ENCODE measurements around the gene YIPF2.
"Not testable (repeated sequence)": the region's sequence is repeated elsewhere in the genome, so short reads cannot be mapped to it uniquely, and the experiment has no call there.

The YIPF2 gene

DNA sequence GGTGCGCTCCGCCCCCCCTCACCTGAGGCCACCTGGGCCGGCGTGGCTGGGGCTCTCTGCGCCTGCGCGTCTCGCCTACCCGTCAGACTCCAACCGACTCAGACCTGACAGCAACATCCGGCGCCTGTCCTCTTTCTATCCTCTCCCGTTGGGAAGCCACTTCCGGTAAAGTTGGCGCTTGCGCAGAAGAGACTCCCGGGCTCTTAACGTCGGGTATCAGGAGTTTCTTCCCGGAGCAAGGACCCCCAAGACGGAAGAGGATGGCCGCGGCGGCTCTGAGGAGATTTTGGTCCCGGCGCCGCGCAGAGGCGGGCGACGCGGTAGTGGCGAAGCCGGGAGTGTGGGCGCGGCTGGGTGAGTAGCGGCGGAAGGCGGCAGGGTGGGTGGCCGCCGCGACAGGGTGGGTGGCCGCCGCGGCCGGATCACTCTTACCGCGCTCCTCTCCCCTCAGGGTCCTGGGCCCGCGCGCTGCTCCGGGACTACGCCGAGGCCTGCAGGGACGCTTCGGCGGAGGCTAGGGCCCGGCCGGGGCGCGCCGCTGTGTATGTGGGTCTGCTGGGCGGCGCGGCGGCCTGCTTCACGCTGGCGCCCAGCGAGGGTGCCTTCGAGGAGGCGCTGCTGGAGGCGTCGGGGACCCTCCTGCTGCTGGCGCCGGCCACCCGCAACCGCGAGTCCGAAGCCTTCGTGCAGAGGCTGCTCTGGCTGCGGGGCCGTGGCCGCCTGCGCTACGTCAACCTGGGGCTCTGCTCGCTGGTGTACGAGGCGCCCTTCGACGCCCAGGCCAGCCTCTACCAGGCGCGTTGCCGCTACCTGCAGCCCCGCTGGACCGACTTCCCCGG, at the start of gene YIPF2, which contains the start of gene TIMM29:
YIPF2 (minus strand) TSS at position 77 of the 839 bp plus-strand sequence. CDS start 229 bp downstream, outside the sequence.
TIMM29 (plus strand) TSS at position 249 of the 839 bp plus-strand sequence; CDS start at position 261, 12 bp downstream.
- DNase-seq = peak; percentile 97

DNA sequence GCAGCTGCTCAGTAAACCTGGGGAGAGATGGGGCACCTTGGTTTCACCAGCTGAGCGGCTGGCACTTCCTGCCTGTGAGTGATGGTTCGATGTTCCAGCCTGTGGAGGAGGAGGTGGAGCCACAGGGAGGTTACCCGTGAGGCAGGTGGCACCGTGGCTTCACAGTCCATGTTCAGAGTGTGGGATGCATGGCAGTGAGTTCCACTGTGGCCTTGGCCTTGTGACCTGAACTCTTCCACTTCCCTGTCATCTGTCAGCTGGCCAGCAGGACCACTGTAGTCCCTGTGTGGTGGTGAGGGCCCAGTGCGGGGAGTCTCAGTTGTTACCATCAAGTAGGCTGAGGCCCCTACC, 49.3 kb upstream of the YIPF2 start:
- no peak for DNase-seq

DNA sequence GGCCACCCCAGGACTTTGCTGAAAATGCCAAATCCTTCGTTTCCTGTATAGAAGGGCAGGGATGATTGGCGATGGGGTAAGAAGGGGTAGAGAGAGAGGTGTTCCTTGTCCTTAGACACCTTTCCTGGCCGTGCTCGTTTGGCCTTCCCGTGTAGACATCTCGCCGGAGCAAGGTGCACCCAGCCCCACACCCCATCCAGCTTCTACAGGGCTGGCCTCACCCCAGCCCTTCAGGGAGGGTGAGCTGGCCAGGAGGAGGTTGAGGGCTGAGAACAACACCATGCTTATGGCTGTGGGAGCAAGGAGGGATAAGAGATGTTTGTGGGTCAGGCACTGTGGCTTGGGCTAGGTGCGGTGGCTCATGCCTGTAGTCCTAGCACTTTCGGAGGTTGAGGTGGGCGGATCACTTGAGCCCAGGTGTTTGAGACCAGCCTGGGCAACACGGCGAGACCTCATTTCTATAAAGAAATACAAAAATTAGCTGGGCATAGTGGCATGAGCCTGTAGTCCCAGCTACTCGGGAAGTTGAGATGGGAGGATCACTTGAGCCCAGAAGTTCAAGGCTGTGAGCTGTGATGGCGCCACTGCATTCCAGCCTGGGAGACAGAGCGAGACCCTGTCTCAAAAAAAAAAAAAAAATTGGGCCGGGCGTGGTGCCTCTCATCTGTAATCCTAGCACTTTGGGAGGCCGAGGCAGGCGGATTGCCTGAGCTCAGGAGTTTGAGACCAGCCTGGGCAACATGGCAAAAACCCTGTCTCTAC, 47.9 kb upstream of the YIPF2 start:
- no peak for DNase-seq

DNA sequence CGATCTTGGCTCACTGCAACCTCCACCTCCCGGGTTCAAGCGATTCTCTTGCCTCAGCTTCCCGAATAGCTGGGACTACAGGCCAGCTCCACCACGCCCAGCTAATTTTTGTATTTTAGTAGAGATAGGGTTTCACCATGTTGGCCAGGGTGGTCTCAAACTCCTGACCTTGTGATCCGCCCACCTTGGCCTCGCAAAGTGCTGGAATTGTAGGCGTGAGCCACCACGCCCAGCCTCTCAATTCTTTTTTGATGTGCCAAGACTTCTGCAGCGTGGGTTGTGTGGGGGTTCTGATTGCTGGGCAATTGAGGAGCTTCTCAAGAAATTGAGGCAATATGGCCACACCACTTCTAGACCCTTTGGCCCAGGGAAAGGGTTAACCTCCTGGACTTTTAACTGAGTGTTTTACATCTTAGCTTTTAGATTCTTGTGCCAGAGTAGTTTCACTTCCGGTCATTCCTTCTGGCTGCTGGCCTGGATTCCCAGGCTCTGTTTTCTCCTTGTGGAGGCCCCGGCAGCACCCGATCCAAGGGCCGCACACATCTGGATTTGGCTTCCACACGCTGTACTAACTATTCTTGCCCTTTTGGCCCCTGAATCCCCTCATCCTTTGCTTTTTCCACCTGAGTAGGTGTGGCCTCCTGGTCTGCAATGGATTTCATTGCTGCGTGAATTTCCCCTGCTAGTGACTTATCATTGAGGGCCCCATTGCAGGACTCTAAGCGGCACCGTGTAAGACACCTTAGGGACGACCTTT, 47.1 kb upstream of the YIPF2 start:
- peak; percentile 80 for DNase-seq

DNA sequence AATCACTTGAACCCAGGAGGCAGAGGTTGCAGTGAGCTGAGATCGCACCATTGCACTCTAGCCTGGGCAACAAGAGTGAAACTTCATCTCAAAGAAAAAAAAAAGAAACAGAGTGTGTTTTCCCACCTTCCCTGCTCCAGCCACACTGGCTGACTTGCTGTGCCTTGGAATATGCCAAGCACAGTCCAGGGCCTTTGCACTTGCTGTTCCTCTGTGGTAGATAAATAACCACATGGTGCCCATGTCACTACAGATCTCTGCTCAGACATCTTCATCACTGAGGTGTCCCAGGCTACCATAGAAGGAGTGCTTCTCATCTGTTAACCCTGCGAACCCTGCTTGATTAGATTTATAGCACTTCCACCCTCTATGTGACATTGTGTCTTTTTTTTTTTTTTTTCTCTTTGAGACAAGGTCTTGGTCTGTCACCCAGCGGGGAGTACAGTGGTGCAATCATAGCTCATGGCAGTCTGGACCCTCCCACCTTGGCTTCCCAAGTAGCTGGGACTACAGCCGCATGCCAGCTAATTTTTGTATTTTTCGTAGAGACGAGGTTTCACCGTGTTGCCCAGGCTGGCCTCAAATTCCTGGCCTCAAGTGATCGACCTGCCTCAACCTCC, 42.8 kb upstream of the YIPF2 start:
- DNase-seq = no peak

DNA sequence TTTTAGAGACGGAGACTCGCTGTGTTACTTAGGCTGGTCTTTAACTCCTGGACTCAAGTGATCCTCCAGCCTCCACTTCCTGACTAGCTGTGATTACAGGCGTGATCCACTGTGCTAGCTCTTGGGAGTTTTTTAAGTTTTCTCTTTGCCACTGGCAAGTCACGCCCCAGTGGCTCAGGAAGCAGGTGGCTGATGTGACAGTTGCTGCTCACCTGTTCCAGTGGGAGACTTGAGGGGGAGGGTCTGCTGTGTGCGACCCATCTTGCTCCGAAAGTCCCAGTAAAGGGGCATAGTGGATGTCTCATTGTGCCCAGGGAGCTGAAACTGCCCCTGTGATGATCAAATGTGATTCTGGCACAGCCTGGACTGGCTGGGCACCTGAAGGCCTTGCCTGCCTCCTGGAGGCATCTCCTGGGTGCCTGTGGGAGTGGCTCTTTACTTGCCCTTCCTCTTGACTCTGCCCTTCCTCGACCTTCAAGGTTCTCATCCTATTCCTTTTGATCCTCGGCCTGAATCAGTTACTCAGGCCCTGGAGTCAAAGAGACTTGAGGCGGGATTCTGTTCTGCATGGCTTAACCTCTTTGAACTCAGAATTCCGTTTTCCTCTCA, 40.2 kb upstream of the YIPF2 start:
- no peak for DNase-seq

DNA sequence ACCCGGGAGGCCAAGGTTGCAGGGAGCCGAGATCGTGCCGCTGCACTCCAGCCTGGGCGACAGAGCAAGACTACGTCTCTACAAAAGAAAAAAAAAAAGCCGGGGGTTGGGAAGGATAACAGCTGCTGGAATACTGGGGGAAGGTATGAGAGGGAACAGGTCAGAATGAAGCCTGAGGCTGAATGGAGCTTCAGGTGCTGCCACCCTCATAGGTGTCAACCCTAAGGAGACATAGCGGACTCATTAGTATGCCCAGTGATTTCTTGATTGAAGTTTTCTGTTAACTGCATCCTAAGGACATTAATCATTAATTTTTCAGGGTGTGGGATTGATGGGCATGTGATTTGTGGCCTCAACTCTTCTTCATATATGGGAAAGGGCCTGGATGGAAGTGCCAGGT, 38.4 kb upstream of the YIPF2 start:
- DNase-seq = no peak

DNA sequence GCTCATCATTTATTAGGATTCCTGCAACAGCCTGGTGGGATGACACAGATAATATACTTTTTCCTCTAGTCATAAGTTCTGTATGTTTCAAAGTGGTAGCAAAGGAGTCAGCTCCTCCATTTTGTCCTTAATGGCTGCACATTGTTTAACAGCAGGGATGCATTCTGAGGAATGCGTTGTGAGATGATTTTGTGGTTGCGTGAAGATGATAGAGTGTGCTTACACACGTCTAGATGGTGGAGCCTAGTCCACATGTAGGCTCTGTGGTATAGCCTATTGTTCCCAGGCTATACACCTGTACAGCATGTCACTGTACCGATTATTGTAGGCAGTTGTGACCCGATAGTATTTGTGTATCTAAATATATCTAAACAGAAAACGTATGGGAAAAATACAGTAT, 37.0 kb upstream of the YIPF2 start:
- DNase-seq = no peak

DNA sequence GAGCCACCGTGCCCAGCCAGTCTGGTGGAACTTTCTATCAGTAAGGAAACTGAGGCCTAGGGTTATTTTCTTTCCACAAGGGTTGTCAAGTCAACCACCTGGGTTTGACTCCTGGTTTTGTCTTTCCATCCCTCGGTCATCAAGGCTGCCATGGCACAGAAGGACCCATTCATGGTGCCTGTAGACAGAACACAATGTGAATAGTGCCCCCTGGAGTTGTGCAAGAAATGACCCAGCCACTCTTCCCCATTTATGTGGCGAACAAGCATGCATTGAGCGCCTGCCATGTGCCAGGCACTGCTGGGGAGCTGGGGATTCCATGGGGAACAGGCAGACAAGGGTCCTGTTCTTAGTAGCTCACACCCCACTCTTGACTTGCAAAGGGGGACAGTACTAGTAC, 36.5 kb upstream of the YIPF2 start:
- no peak for DNase-seq

DNA sequence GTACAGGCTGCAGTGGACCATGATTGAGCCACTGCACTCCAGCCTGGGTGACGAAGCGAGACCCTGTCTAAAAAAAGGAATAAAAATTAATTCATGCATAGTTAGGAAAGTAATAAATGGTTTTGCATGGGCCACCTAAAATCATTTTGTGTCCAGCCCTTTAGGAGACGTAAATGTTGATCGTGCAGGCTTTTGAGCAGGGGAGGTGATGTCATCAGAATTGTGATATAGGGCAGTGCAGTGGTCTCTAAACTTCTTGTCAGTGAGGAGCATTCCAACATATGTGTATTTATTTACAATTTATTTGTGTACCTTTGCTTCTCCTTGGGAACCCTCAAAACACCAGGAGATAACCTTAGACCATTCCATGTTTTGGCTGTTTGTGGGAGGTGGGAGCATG, 35.4 kb upstream of the YIPF2 start:
- DNase-seq = no peak

DNA sequence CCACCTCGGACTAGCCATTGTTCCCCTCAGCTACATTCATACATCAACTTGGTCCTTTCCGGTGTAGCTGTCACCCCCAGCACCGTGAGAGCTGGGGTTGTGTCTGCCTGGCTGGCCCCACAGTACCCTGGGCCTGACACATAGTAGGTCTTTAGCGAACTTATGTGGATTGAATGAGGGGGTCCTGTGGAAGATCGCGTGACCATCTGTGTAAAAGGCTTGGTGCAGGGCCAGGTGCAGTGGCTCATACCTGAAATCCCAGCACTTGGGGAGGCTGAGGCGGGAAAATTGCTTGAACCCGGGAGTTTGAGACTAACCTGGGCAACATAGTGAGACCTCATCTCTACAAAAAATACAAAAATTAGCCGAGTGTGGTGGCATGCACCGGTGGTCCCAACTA, 34.4 kb upstream of the YIPF2 start:
- DNase-seq = no peak

DNA sequence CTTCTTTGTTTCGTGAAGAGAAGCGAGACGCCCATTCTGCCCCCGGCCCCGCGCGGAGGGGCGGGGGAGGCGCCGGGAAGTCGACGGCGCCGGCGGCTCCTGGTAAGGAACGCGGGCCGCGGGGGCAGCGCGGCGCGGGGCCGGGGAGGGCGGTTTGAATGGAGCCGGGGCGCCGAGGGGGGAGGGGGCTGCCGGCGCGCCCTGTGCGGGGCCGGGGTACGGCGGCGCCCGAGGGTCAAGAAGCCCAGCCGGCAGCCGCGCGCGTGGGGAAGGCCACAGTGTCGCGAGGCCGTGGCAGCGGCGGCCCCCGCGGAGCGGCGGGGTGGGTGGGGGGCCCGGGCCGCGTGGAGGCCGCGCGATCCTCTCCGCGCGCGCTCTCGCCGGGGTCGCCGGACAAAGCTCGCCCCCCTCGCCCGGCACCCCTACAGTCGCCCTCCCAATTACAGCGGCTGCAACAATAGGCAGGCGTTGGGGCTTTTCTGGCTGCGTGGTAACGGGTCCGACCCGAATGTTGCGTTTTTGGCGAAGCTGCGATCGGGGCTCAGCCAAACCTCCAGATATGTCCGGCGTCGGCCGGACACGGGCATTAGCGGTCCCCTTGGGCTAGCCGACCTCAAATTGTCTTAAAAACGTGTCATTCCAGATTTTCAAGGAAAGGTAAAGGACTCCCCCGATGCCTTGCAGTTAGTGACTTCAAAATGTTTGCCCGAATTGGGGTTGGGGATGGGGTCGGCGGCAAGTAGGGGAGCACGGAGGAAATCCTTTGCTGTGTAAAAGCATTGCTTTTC, 32.8 kb upstream of the YIPF2 start:
- no peak for DNase-seq

DNA sequence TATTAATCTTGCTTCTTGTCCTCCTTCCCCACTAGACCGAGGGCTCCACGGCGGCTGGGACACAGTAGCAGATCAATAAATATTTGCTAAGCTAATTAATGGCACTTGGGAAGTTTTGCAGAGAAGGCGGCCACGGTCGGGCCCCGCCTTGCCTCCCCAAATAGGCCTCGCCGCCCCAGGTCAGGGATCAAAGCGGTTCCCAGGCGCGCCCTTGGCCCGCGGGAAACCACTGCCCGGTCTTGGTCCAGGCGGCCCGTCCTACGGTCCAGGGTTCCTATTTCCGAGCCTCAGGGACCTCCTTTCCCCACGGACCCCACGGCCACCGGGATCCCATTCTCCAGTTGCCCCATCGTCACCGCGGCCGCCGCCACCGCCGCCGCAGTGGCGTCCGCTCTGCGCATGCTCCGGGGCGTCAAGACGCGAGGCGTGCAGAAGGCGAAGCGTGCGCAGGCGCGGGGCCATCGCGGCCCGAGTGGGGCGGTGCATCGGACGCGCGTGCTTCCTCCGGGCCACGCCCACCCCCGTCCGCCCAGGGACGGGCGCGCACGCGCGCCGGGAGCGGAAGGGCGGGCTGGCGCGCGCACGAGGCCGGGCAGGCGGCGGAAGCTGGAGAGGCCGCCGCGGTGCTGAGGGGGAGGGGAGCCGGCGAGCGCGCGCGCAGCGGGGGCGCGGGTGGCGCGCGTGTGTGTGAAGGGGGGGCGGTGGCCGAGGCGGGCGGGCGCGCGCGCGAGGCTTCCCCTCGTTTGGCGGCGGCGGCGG, 32.1 kb upstream of the YIPF2 start, which contains the start of gene SMARCA4:
SMARCA4 (plus strand) TSS at position 717 of the 759 bp plus-strand sequence. CDS start 23,122 bp downstream, outside the sequence.
- peak; percentile 99 for DNase-seq

DNA sequence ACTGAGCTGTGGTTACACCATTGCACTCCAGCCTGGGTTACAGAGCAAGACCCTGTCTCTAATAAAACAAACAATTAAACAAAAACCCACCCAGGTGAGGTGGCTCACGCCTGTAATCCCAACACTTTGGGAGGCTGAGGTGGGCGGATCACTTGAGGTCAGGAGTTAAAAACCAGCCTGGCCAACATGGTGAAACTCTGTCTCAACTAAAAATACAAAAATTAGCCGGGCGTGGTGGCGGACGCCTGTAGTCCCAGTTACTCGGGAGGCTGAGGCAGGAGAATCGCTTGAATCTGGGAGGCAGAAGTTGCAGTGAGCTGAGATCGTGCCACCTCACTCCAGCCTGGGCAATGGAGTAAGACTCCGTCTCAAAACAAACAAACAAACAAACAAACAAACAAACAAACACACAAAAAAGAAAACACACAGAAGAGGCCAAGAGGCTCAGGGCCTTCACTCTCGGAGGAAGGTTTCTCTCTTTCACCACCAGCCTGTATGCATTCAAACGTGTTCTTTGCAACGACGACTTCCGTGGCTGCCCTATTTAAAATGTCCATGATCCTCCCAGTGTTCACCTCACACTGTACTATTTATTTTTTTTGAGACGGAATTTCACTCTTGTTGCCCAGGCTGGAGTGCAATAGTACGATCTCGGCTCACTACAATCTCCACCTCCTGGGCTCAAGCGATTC, 31.0 kb upstream of the YIPF2 start:
- DNase-seq = not testable (repeated sequence)

DNA sequence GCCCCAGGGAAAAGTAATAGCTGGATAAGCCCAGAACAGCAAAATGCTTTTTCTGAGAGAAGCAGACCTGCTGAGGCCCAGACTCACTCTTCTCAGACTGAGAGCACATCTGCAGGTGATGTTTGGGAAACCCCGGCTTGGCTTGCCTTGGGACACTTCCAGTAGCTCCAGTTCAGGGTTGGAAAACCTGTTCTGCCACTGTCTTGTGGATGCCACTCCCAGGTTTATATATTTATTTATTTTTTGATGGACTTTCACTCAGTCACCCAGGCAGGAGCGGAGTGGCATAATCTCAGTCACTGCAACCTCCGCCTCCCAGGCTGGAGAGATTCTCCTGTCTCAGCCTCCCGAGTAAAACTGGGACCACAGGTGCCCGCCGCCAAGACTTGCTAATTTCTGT, 24.4 kb upstream of the YIPF2 start:
- DNase-seq = no peak

DNA sequence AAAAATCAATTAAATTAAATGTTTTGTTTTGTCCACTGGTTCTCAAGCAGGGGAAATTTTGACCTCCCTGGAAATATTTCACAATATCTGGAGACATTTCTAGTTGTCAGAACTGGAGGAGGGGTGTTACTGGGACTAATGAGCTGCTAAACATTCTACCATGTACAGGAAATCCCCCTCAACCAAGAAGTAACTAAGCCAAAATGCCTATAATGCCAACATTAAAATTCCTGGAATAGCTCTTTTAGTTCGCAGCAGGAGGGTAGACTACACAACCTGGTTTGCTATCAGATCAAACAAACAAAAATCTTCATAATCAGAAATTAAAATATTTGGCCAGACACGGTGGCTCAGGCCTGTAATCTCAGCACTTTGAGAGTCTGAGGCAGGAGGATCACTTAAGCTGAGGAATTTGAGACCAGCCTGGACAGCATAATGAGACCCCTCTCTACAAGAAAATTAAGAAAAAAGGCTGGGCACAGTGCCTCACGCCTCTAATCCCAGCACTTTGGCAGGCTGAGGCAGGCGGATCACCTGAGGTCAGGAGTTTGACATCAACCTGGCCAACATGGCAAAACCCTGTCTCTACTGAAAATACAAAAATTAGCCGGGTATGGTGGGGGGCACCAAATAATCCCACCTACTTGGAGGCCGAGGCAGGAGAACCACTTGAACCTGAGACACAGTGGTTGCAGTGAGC, 18.7 kb upstream of the YIPF2 start:
- no peak for DNase-seq

DNA sequence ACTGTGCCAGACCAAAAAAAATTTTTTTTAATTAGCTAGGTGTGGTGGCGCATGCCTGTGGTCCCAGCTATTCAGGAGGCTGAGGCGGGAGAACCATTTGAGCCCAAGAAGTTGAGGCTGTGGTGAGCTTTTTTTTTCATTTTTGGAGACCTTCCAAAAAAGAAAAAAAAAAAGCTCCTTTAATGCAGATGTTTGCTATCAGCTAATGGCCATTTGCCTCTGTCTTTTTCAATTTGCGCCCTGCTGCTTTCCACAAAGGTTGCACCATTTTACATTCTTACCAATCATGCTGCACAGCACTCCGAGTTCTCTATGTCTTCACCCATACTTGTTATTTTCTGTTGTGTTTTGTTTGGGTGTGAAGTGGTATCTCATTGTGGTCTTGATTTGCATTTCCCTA, 16.8 kb upstream of the YIPF2 start:
- no peak for DNase-seq

DNA sequence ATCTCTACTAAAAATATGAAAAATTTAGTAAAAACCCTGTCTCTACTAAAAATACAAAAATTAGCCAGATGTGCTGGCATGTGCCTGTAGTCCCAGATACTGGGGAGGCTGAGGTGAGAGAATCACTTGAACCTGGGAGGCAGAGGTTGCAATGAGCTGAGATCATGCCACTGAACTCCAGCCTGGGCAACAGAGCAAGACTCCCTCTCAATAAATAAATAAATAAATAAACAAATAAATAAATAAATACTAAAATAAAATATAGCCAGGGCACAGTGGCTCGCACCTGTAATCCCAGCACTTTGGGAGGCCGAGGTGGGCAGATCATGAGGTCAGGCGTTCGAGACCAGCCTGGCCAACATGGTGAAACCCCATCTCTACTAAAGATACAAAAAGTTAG, 15.0 kb upstream of the YIPF2 start:
- not testable (repeated sequence) for DNase-seq

DNA sequence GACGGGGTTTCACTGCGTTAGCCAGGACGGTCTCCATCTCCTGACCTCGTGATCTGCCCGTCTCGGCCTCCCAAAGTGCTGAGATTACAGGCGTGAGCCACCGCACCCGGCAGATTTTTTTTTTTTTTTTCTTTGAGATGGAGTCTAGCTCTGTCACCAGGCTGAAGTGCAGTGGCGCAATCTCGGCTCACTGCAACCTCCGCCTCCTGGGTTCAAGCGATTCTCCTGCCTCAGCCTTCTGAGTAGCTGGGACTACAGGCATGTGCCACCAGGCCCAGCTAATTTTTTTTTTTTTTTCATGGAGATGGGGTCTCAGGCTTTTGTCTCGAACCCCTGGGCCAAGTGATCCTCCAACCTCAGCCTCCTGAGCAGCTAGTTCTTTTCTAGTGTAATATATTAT, 13.2 kb upstream of the YIPF2 start:
- DNase-seq = not testable (repeated sequence)
